GM18873 (cell line): ENCODE measurements around the gene CBY1.
A peak's percentile ranks its signal among the peaks of the same experiment; 100 is the strongest.

Source experiments
- ATAC-seq: cut with Tn5 transposase; IDR thresholded peaks from one replicate; pipeline ENCODE4 v1.9.1; 2021; ENCODE audit warnings: mild to moderate bottlenecking, moderate library complexity, moderate number of reproducible peaks; ENCODE audit not compliant: unreplicated experiment, low FRiP score

The CBY1 gene

DNA sequence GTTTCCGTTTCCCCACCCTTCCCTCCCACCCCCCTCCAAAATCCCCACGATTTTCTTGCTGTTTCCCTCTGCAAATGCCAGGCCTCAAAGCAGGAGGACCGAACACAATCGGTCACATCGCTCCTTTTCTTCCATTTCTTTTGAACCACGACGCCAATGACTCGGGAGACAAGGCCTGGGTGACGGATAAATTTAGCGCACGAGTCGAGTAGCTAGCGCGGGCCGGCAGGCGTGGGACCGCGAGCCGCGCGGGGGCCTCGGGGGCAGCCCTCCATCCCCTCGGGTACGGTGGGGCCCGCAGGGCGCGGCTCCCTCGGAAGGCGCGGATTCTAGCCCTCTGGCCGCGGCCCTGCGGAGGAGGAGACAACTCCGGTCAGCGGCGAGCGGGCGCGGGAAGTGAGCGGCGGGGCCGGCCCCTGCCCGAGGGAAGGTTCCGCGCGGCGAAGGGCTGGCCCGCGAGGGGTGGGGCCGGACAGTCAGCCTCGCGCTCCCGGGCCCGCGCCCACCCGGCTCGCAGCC is 43.9 kb downstream of the CBY1 start:
- no peak for ATAC-seq

GRCh38 chr22:38700789-38701628 is 44.6 kb downstream of the CBY1 start, which contains the start of gene JOSD1:
JOSD1 (minus strand) TSS chr22:38700943; CDS start chr22:38699987, 956 bp downstream.
- no peak for ATAC-seq

DNA sequence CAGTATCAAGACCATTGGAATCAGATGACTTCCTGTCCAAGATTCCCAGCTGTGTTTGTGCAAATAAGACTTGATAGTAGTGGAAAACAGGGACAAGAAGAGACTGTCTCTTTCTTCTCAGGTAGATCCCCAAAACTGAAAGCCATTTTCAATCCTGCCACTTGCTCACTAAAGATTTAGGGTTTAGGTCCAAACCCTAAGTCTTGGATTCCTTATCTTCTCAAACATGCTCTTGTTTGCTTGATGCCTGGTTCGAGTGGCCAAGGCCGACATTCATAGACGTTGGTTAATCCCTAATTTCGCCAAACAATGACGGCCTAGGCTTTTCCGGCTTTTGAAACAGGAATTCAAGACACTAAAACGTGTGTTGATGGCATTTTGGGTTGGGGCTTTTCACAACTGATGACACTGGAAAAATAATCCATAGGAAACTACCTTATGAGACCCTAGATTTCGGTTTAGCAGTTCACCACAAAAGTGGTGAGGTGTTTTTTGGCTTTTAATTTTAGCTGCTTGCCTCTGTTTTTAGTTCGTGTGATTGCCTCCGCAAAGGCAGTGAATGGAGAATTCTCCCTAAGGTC is 48.3 kb downstream of the CBY1 start:
- no peak for ATAC-seq

DNA sequence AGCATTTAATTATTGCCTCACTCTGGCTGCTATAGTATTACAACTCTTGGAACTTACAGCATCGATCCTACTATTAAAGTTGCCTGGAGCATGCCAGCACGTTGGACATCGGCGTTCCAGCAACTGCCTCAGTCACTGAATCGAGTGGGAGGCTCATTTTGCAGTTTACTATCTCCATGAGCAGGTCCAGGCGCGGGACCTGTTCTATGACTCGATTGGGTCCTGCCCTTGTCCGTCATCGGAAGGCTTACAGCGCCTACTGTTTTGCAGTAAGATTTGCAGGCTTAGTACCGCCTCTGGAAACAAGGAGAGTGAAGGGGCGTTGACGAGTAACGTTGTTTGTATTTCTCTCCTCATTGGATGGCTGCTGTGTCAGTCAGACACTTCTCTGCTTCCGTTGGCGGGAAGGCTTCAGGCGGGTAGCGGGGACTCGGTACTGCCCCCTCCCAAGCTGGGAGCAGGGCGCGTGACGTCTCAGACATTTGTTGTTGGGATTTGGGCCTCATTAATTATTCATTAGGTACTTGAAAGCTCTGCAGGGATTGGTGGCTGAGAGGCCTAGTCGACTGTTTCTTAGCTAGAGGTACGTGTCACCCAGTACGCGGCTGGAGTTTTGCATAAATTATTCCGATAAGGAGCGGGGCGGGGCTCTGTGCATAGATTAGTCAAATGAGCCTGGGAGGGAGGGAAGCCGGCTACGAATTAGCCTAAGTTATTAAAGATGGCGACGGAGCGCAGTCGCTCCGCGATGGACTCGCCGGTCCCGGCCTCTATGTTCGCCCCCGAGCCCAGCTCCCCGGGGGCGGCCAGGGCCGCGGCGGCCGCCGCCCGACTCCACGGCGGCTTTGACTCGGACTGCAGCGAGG is 49.0 kb downstream of the CBY1 start, which contains the start of gene GTPBP1:
Gene GTPBP1 (plus strand): TSS at position 710 of the 866 bp plus-strand sequence. CDS start 12 bp downstream, at position 722.
- peak; percentile 76 for ATAC-seq

DNA sequence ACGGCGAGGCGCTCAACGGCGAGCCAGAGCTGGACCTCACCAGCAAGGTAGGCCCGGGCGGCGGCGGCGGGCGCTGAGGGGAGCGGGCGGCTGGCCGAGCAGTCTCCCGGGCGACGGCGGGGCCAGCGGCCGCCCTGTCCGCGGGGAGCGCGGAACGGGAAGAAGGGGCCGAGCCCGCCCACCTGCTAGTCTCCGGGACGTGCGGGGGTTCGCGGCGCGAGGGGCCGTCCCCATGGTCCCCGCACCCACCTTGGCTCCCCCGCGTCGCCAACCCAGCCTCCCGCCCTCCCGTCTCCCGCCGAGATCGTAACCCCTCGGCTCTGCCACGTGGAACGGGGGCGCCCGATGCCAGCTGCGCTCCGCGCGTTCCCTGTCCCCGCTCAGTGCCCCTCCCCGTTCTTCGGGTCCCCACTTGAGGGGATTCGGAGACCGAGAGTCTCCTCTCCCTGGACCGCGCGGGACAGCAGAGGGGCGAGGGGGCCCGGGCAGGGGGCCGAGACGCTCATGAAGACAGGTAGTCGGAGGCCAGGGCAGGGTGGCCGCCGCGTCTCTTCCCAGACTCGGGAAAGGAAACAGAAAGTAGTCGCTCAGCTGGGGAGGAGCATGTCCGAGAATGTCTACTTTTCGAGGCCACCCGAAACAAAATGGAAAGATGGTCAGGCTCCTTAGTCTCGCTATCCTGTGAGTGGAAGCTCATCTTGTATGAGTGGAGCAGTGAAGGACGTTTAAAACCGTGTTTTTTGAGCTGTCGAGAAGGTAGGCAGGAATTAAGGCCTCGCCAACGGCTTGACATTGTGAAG is 49.9 kb downstream of the CBY1 start:
- no peak for ATAC-seq

- ATAC-seq = no peak
These were observed 50.4 kb downstream of the CBY1 start for GRCh38 chr22:38706901-38707195.

- no peak for ATAC-seq
These were observed 50.9 kb downstream of the CBY1 start for GRCh38 chr22:38707346-38707745.

- ATAC-seq = no peak
These were observed 51.5 kb downstream of the CBY1 start for GRCh38 chr22:38707984-38708383.

- ATAC-seq = no peak
These were observed 52.9 kb downstream of the CBY1 start for GRCh38 chr22:38709306-38709705.

DNA sequence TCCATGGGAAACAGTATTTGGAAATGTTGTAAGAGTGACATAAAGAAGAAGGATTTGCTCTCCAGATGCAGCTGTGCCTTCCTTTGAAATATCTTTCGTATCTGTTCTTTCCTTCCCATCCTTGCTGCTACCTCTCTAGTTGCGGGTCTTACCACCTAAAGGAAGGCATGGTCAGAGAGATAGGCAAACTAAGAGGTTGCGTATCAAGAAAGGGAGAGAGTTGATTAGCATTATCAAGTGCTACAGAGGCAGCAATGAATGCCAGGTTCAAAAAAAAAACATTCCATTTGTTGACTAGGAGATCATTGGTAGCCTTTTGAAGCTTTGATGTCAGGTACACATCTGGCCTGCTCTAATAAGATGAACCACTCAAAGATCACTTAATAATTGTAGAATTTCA is 53.9 kb downstream of the CBY1 start:
- no peak for ATAC-seq

DNA sequence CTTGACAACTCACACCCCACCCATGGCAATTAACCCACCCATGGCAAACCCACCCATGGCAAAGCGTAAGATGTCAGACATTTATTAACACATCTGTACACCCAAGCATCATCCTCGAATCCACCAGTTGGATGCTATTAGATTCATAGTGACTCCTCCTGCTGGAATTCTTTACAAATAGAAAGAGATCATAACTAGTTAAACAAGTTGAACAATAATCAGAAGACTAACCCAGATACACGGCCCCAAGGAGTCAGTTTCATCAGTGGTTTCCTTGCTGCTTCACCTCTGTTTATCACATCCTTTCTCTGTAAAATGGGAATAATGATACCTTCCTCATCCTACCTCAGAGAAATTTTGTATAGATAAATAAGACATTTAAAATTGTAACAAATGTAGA is 54.4 kb downstream of the CBY1 start:
- no peak for ATAC-seq

DNA sequence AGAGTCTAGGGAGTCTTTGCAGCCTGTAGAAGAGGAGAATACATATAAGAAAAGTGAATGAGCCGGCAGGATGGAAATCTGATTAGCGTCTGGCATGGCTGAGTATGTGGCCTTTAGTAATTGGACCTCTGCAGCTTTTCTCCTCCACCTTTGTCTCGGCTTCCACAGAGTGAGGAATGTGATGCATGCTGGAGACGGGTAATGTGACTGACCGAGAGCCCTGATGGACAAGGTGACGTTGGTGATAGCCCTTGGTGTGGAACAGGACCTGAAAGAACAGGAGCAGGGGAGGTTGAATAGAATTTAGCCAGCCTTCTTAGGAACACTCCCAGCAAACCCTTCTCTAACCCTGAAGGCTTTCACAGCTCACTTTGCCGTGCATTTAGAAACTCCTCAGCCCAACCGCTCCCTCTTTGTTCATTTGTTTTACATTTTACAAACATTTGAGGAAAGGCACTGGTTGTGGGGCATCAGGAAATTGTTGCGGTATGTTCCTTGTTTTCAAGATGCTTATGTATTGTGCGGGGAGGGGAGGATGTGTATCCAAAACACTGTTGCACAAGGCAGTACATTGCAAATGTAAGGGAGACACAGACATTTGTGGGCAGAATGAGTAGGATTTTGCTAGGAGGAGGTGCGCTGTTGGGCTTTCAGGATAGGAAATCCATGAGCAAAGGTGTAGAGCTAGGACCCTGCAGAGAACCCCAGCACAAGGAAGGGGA is 56.2 kb downstream of the CBY1 start:
- no peak for ATAC-seq

DNA sequence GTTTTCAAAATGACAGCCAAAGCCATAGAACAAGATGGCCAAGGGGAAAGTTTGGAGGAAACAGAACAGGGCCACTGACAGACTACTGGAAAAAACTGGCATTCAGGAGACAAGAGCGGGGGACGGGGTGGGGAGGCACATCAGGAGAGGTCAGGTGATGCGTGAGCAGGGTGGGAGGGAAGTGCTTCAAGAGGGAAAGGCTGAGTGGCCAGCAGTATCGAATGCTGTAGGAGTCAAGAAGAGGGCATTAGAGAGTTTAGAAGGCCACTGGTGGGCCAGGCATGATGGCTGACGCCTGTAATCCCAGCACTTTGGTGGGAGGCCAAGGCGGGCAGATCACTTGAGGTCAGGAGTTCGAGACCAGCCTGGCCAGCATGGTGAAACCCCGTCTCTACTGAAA is 57.5 kb downstream of the CBY1 start:
- ATAC-seq = no peak

DNA sequence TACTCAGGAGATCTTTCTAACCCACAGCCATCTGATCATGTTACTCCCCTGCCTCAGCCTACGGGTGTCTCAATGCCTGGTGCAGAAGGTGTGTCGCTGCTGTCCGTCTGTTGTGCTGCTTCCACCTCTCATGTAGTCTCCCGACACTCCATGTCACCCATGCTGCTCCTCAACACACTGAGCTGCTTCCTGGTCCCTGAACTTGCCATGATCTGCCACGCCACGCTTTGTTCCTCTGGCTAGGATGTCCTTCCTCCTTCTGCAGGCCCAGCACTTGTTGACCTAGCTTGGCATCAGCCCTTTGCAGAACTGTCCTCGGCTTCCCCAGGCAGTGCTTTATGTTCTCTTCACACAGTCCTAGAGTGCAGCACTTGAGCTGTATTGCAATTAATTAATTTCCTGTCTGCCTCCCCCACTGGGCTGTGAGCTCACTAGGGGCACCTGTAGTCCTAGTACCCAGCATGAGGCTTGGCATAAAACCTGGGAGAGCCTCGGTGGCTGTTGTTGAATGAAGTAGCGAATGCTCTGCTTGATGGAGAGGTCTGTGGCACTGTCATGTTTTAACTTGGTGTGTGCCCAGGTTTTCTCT is 58.8 kb downstream of the CBY1 start:
- no peak for ATAC-seq

- ATAC-seq = no peak
These were observed 59.4 kb downstream of the CBY1 start for GRCh38 chr22:38715852-38716251.

- ATAC-seq = no peak
These were observed 59.8 kb downstream of the CBY1 start for GRCh38 chr22:38716271-38716670.

DNA sequence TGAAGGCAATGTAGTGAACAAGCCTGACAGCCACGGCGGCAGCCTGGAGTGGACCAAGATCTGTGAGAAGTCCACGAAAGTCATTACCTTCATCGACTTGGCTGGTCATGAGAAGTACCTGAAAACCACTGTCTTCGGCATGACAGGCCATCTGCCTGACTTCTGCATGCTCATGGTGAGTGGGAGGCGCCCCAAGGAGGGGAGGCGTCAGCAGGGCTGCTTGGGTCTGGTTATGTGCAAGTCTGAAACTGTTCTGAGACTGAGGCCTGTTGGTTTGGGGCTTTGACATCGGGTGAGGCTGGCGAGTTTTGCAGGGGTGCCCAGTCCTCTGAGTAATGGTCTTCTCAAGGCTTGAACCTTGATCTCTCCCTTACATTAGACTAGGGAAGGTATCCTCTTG is 60.4 kb downstream of the CBY1 start:
- ATAC-seq = no peak

- ATAC-seq = no peak
These were observed 60.8 kb downstream of the CBY1 start for GRCh38 chr22:38717244-38717643.

- ATAC-seq = no peak
These were observed 62.0 kb downstream of the CBY1 start for GRCh38 chr22:38718414-38718813.
